Left colon (tissue), 2 donors: ENCODE data around the gene PPP1R2. TPM values are rescaled to one million over a fixed set of nuclear protein-coding genes. Genes with fewer than 3 reads are reported as not detected.
"Not testable (repeated sequence)": the region's sequence is repeated elsewhere in the genome, so short reads cannot be mapped to it uniquely, and the experiment has no call there.

Experiments
- ATAC-seq: fragments of 200-7000 bp; cut with Tn5 transposase; one replicate; pipeline ENCODE4 v1.9.1; 2020; ENCODE audit warnings: mild to moderate bottlenecking, moderate library complexity
- DNase-seq, 2 donors: peaks; one replicate each; pipeline ENCODE4 v3.0.0-alpha.2; 2020
- intact Hi-C, 2 donors: fragments of 100-400 bp; cut with DNase I in 1 of 2; cut with micrococcal nuclease in 1 of 2; formaldehyde crosslinking; loops; one replicate each; pipeline versions ENCODE4 v1.11.2 to v1.14.0; 2022; cut with DNase I, micrococcal nuclease
- long read RNA-seq: library from polyadenylated mRNA; unstranded; transcript quantifications from one replicate; pipeline ENCODE4 v2.0.0, GENCODE V29; 2021
- total RNA-seq, 2 donors: library from RNA; stranded (reverse); fragmentation: NEBNext Ultra II Directional; extraction: Animal tissue kit (Norgen Biotek cat#: 25700); gene quantifications; one replicate each; pipeline ENCODE4 v1.2.1, GENCODE V29; 2021
- donor health status: DM: no; HTN: no; CAD: no.
- donor health status: DM: yes; HTN: yes; CAD: no.

The PPP1R2 gene
- total RNA-seq = 10 to 100 TPM; 41.1 to 50.5 TPM
- long read RNA-seq, transcript PPP1R2-206 (6 exons, 3,450 nt) = major isoform, 128 of 137 reads
- long read RNA-seq, partial matches to known transcripts = 3 of 137 reads
- long read RNA-seq, other reads (novel, unspliced or antisense) = 3 of 137 reads

GRCh38 chr3:195542698-195543499, at the start of gene PPP1R2:
Gene PPP1R2, minus strand, starts transcription at chr3:195543325. Its CDS starts 300 bp downstream, at chr3:195543025.
- peak; percentile 85 to 95 for DNase-seq
- intact Hi-C loops = no loop called here
- ATAC-seq = peak; percentile 90

DNA sequence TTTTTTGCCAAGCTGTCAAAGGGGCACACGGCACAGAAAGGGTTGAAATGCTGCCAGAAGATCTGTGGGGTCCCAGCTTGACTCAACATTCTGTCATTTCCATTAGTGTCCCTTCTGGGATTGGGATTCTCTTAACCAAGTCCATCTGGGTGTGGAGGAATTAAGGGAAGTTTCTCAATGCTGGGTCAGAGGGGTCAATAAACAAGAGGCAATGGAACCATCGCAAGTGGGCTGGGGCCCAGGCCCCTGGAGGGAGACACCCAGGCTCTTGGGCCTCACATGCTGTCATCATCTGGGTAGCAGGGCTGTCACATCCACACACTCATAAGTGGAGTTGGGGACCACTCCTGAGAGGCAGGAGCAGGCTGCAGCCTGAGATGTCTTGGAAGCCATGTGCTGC, 48.7 kb upstream of the PPP1R2 start:
- ATAC-seq (no peak), DNase-seq (no peak)
- intact Hi-C loops = no loop called here

DNA sequence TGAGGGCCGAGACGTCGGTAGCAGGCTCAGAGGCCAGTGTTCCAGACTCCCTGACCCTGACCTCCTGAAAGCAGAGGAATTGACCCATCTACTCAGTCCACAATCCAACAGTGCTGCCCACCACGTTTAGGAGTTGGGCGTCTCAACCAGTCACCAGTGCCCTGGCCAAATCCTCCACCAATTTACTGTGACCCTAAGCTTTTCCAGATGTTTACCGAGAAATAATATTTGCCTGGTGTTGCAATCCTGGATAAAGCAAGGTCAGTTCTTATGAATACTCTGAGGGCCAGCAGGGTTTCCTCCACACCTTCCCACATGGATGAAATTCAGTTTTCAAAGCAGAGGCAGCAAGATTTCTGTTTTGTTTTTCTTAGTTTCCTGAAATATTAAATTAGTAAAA, 48.1 kb upstream of the PPP1R2 start:
- intact Hi-C loops = no loop called here
- no peak for ATAC-seq

GRCh38 chr3:195590381-195590780, 47.3 kb upstream of the PPP1R2 start:
- DNase-seq, ATAC-seq, intact Hi-C loops: not testable (repeated sequence)

More for the DNA sequence above, 48.1 kb upstream of the PPP1R2 start:
- no peak for DNase-seq

DNA sequence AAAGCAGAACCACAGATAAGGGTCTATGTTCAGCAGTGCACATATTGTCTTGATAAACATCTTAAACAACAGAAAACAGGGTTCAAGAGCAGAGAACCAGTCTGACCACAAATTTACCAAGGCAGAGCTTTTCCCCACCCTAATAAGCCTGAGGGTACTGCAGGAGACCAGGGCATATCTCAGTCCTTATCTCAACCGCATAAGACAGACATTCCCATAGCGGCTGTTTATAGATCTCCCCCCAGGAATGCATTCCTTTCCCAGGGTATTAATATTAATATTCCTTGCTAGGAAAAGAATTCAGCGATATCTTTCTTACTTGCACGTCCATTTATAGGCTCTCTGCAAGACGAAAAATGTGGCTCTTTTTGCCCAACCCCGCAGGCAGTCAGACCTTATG, 46.7 kb upstream of the PPP1R2 start:
- intact Hi-C loops, DNase-seq, ATAC-seq: not testable (repeated sequence)

GRCh38 chr3:195587824-195588223, 44.7 kb upstream of the PPP1R2 start:
- intact Hi-C loops = no loop called here
- ATAC-seq (no peak), DNase-seq (no peak)

DNA sequence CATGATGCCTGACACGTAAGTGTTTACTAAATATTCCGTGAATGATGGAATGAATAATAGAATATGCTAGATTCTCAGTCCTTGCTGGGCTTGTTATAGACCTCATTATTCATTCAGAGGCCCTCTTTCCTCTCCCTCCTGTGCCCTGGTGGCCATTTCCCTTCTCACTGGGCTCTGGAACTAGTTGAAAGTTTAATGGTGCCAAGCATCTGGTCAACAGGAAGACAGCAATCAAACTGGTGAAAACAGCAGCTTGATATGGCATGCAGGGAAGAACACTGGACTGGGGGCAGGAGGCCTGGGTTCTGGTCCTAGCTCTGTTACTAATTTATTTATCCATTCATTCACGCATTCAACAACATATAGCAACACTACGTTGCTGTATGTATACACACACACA, 44.3 kb upstream of the PPP1R2 start:
- intact Hi-C loops = no loop called here
- DNase-seq = no peak
- no peak for ATAC-seq

- no peak for DNase-seq
- intact Hi-C loops = no loop called here
- ATAC-seq = no peak
These were observed 41.4 kb upstream of the PPP1R2 start for GRCh38 chr3:195584543-195584870.

DNA sequence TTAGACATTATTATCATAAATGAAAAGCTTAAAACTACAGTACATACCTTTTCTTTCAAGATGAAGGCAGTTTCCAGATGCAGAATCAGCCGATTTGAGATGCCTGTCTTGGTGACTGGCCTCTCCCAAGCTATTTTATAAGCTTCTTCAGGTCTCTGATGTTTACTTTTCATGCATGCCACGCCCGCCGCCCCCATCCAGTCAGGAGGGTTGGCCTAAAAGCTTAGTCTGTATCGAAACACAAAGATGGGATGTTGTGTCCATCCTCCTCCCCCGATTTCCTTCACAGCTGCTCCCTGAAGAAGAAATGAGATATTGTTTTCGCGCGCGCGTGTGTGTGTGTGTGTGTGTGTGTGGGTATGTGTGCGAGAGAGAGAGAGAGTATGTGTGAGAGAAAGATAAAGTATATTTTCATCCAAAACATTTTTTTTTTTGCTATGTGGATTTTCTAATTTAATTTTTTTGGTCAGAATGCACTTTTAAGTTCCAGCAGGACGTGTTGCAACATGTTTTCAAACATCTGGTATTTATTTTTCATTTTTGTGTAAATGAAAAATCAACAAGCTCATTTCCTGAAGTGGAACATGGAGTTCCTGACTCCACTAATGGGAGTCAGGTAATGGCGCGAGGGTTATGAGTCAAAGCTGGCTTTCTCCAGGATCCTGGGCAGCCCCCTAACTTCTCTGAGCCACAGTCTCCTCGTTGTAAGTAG, 40.9 kb upstream of the PPP1R2 start, which contains the start of gene APOD:
APOD (minus strand) TSS at position 110 of the 712 bp plus-strand sequence. CDS start 4,479 bp downstream, outside the sequence.
- DNase-seq (peak; percentile 64 to 70), ATAC-seq (peak; percentile 87)
- intact Hi-C loops = no loop called here

DNA sequence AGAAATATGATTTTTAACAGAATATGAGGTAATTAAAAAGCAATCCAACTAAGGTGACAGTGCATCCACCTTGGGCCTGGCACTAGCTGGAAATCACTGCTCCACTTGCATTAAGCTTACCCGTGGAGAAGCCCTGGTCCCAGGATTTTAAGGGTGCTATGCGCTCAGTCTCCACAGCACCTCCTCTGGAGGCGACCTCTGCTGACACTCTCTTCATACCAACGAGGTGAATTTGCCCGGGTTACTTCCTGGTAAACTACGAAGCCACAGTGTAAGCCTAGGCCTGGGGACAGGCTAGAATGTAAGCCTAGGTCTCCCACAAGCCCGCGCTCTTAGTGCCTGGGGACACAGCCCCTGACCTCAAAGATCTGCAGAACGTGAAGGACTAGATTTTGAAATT, 39.8 kb upstream of the PPP1R2 start:
- intact Hi-C loops = no loop called here
- peak in 1 of 2 donors; percentile 19 for DNase-seq
- peak; percentile 87 for ATAC-seq

DNA sequence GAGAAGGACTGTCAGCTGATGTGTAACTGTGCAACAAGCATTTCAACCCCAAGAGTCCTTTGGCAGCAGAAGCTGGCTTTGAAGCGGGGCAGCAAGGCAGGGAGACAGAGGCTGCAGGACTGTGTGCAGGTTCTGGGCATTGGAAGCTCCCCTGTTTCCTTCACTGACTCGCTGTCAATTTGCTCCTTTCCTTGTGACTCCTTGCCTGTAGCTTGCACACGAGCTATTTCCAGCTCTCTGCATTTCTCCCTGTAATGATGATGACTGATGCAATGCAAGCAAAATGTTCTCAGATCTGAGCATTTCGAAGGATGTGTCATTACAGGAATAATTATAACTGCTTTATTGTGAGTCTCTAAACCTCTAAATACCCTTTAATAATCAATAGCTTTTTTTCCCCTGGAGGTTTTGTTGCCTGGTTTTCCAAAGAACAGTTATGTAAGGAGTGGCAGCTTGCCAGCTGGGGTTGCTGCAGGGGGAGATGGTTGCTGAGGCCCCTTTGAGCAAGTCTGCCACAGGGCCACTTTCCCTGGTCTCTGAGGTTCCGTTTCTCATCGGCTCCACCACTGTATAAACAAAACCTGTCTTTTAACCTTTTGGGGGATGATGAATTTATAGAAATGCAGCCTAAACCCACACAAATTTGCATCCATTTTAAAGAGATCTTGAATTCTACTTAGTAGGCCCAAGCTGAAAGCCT, 37.8 kb upstream of the PPP1R2 start:
- DNase-seq (no peak), ATAC-seq (no peak)
- intact Hi-C loops = no loop called here

GRCh38 chr3:195579281-195579680, 36.2 kb upstream of the PPP1R2 start:
- intact Hi-C loops = no loop called here
- no peak for ATAC-seq
- no peak for DNase-seq

DNA sequence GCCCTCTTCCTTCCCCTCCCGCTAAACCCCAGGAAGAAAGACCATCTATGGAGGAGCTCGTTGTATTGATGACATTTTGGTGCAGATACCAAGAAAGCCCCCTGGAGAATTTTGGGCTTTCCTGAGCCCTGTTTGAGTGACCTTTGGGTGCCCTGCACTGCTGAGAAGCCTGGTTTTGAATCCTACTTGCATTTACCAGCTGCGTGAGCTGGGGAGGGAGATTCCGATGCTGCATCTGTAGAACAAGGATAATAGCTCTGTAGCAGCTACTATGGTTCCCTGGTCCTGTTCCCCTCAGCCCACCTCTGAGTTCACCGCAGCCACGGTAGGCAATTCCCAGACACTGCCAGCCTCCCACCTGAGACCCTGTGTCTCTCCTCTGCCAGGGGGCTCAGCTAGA, 35.4 kb upstream of the PPP1R2 start:
- ATAC-seq (no peak), DNase-seq (no peak)
- intact Hi-C loops = no loop called here

DNA sequence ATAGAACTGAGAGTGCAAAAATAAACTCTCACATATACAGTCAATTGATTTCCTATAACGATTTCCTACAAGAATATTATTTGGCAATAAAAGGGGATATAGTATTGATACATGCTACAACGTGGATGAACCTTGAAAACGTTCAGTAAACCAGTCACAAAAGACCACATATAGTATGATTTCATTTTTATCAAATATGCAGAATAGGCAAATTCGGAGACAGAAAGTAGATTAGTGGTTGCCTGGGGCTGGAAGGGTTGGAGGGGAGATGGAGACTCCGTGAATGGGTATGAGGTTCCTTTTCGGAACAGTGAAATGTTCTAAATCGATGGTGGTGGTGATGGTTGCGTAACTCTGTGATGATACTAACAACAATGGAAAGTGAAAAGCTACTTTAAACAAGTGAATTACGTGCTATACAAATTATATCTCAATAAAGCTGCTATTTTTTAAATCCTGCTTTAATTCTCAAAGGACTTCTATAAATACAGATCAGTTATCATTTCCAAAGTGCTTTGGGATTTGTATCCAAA, 34.6 kb upstream of the PPP1R2 start:
- ATAC-seq = no peak
- DNase-seq = no peak
- intact Hi-C loops = no loop called here

DNA sequence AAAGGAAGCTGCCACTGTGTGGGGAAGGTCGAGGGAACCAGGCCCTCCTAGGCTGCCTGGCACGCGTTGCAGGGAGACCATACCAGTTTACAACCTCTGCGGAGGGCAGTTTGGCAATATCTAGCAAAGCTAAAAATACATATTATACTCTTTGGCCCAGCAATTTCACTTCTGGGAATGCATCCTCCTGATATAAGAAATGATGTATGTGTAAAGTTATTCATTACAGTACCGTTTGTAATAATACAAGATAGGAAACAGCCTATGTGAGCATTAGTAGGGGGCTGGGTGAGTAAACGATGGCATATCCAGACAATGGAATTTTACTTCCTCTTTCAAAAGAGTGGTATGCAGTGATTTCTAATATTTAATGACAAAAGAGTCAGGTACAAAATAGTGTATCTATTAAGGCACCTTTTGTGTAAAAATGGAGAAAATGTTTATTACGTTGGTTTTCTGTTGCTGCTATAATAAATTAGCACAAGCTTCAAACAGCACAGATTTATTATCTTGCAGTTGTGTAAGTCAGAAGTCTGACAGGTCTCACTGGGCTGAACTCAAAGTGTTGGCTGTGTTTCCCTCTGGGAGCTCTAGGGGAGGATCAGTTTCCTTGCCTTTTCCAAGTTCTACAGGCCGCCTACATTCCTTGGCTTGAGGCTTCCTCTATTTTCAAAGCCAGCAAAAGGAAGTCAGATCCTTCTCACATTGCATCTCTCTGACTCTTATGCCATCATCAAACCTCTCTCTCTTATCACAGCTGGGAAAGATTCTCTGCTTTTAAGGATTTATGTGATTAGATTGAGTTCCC, 31.6 kb upstream of the PPP1R2 start:
- ATAC-seq = no peak
- intact Hi-C loops = no loop called here
- no peak for DNase-seq

- DNase-seq = no peak
- intact Hi-C loops = no loop called here
- no peak for ATAC-seq
These were observed 30.7 kb upstream of the PPP1R2 start for GRCh38 chr3:195573611-195574496.

GRCh38 chr3:195571361-195571760, 28.2 kb upstream of the PPP1R2 start:
- DNase-seq = no peak
- no peak for ATAC-seq
- intact Hi-C loops = no loop called here
